Calu3 (cell line): Measurements from ENCODE around the gene SCYL3. TPM values are rescaled to one million over a fixed set of nuclear protein-coding genes. Genes with fewer than 3 reads are reported as not detected.

Source experiments
- BruUV-seq: library from RNA; stranded (reverse); fragments of 400-500 nt; replicated peaks from 2 replicates; lab custom pipeline; 2021; lab: Mats Ljungman, UMichigan
- CTCF ChIA-PET: fragments of 300-600 bp; sonication (Branson Sonifier 250); formaldehyde crosslinking; loops from one replicate; lab custom pipeline; 2022; ENCODE audit warnings: antibody characterized with exemption; lab: Charles Lee
- DNase-seq: peaks from one replicate; pipeline ENCODE4 v3.0.0; 2022
- H3K27ac Mint-ChIP-seq: one replicate; pipeline ENCODE4 v1.8.0; 2022; ENCODE audit warnings: mixed read lengths; ENCODE audit not compliant: unreplicated experiment
- H3K27me3 Mint-ChIP-seq: one replicate; pipeline ENCODE4 v1.8.0; 2022; ENCODE audit warnings: mixed read lengths; ENCODE audit not compliant: unreplicated experiment
- H3K36me3 Mint-ChIP-seq: one replicate; pipeline ENCODE4 v1.8.0; 2022; ENCODE audit warnings: mild to moderate bottlenecking, moderate library complexity, mixed read lengths; ENCODE audit not compliant: insufficient read depth, unreplicated experiment
- H3K4me1 Mint-ChIP-seq: one replicate; pipeline ENCODE4 v1.8.0; 2022; ENCODE audit warnings: mild to moderate bottlenecking, low read depth, mixed read lengths; ENCODE audit not compliant: unreplicated experiment
- H3K4me3 Mint-ChIP-seq: one replicate; pipeline ENCODE4 v1.8.0; 2022; ENCODE audit warnings: mild to moderate bottlenecking, low read depth, moderate library complexity, mixed read lengths; ENCODE audit not compliant: unreplicated experiment
- H3K9me3 Mint-ChIP-seq: one replicate; pipeline ENCODE4 v1.8.0; 2022; ENCODE audit warnings: low read depth, mixed read lengths; ENCODE audit not compliant: unreplicated experiment
- intact Hi-C: fragments of 100-400 bp; cut with micrococcal nuclease; formaldehyde crosslinking; loops from one replicate; pipeline ENCODE4 v1.10.0; 2022; ENCODE audit not compliant: unreplicated experiment
- total RNA-seq: library from RNA; stranded (reverse); gene quantifications from 2 replicates; pipeline ENCODE4 v1.2.3, GENCODE V29; 2022
- TF ChIP-seq, protein P1 (sequence below): fragments of 200-600 bp; IDR thresholded peaks from one replicate; pipeline ENCODE4 v1.8.0; 2022; ENCODE audit warnings: antibody characterized with exemption; ENCODE audit not compliant: unreplicated experiment

Gene SCYL3
- total RNA-seq, 1 experiment from 2014 or later: 18.3 TPM

DNA sequence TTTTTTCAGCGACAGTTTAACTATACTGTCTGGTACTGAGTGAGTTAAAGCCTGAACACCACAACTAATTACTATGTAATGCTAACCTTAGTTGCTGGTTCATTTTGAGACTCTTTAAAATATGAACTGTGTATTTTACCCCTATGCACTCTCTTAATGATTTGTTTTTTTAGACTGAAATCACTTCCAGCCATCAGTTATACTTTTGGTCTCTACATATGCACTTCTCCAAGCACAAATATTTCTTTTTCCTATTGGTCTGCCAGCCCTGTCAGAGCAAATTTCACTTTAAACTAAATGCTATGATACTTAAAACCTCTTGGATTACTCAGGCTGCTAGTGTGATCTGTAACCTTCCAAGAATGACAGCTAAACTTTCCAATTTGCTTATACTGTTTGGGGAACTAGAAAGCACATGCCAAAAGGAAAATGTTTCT lies 38.1 kb upstream of the SCYL3 start:
- BruUV-seq: no TSS peak
- Mint-ChIP-seq H3K9me3 (no peaks in the 10 kb centered on the region), H3K4me1 (peaks cover 16% of the 10 kb centered on the region), H3K4me3 (no peak overlapping the region), H3K36me3 (no peaks in the 10 kb centered on the region), H3K27me3 (no peaks in the 10 kb centered on the region), H3K27ac (no peak overlapping the region)
- no peak for DNase-seq
- intact Hi-C loops: loop anchor here (5.0 kb wide), 1 partner anchor 140 kb away; the partner anchor contains the start of gene KIFAP3
- TF ChIP-seq, protein P1, sequence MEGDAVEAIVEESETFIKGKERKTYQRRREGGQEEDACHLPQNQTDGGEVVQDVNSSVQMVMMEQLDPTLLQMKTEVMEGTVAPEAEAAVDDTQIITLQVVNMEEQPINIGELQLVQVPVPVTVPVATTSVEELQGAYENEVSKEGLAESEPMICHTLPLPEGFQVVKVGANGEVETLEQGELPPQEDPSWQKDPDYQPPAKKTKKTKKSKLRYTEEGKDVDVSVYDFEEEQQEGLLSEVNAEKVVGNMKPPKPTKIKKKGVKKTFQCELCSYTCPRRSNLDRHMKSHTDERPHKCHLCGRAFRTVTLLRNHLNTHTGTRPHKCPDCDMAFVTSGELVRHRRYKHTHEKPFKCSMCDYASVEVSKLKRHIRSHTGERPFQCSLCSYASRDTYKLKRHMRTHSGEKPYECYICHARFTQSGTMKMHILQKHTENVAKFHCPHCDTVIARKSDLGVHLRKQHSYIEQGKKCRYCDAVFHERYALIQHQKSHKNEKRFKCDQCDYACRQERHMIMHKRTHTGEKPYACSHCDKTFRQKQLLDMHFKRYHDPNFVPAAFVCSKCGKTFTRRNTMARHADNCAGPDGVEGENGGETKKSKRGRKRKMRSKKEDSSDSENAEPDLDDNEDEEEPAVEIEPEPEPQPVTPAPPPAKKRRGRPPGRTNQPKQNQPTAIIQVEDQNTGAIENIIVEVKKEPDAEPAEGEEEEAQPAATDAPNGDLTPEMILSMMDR: no peak
- CTCF ChIA-PET: no interaction called here

DNA sequence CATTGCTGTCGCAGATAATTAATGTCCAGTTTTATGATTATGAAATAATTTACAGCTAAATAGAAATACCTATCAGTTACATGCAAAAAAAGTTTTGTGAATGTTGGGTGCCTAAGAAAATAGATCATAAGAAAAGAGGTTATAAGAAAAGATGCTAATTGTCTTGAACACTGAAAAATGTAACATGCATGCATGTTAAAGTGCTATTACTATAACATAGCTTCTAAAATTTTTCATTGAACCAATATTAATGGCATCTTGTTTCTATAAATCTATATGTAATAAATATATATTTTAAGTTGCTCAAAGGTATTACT lies 35.5 kb upstream of the SCYL3 start:
- intact Hi-C loops: loop anchor here (1.0 to 10.0 kb wide), 5 partner anchors 606 to 999 kb away; partner anchors contain the start of gene GORAB
- TF ChIP-seq, protein P1: no peak
- Mint-ChIP-seq H3K27ac (no peak overlapping the region), H3K27me3 (no peaks in the 10 kb centered on the region), H3K36me3 (no peaks in the 10 kb centered on the region), H3K4me1 (peaks cover 20% of the 10 kb centered on the region), H3K9me3 (no peaks in the 10 kb centered on the region), H3K4me3 (no peak overlapping the region)
- DNase-seq: no peak
- CTCF ChIA-PET: interaction anchor here (0.7 to 1.0 kb wide), 2 partner anchors 999 to 1001 kb away, joined by 3 read pairs; no protein-coding TSS in a partner anchor
- no TSS peak for BruUV-seq

DNA sequence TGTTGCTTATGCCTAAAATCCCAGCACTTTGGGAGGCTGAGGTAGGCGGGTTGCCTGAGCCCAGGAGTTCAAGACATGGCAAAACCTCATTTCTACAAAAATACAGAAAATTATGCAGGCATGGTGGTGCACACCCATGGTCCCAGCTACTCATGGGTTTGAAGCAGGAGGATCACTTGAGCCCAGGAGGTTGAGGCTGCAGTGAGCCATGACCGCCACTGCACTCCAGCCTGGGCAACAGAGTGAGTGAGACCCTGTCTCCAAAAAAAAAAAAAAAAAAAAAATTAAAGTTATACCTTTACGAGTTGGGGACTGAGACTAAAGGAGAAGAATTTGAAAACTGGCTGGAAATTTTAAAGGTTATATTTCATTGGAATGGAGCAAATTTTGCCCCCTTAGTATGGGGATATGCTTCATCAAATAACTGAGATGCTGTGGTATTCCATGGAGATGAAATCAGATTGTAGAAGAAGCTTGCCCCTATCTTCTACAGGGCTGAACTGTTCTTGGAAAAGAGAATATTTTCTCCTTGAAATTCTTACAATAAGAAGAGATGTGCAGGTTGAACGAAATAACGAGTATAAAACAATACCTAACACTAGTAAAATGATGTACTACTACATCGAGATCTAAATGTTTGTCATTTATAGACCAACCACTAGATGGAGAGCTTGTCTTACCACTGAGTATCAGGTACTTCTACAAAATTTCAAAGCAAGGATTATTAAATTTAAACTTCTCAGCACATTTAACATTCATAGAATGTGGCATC lies 34.9 kb upstream of the SCYL3 start:
- BruUV-seq: no TSS peak
- no peak overlapping the region for H3K27ac Mint-ChIP-seq
- no peaks in the 10 kb centered on the region for H3K9me3 Mint-ChIP-seq
- DNase-seq: no peak
- intact Hi-C loops: loop anchor here (1.0 to 10.0 kb wide), 5 partner anchors 606 to 1000 kb away; partner anchors contain the start of gene GORAB
- H3K36me3 Mint-ChIP-seq: no peaks in the 10 kb centered on the region
- no peak overlapping the region for H3K4me3 Mint-ChIP-seq
- H3K27me3 Mint-ChIP-seq: no peaks in the 10 kb centered on the region
- CTCF ChIA-PET: interaction anchor here (0.7 to 1.1 kb wide), 3 partner anchors 9 to 1001 kb away, joined by 3 to 5 read pairs (median 3); no protein-coding TSS in a partner anchor
- peaks cover 15% of the 10 kb centered on the region for H3K4me1 Mint-ChIP-seq
- TF ChIP-seq, protein P1: peak; percentile 53

DNA sequence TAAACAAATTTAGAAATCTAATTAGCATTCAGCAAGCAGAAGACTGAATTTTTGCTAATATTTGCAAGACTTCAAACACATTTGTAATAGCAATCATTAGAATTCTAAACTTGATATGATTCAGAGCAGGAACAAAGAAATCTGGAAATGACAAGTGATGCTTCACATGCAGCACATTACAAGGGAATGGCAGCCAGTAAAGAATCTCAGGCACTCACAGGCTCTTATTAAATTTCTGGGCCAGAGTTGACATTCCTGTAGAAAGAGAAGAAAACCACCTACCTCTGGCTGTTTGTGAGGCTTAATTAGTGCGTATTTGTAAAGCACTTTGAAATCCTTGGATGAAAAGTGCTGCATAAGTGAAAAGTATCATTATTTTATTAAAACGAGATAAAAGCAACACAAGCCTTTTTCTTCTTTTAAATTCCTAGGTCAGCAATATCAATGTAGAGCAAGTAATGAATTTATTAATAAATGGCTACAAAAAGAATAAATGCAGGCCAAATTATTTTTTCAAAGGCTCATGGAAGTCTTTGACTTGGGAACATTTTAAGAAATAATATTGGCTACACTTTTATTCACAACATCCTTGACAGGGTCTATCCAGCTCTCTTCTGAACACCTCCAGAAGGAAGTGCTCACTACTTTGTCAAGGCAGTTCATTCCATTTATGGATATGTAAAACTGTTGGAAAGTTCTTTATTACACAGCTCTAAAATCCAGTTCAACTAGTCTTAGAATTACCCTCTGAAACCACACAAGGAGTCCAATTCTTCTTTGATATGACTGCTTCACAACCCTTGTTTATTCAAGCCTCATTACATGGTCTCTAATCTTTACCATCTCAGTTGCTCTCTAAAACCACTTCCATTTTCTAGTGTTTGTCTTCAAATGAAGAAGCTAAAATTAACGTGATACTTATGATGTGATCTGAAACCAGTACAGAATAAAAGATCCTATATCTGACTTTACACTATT lies 32.1 kb upstream of the SCYL3 start:
- CTCF ChIA-PET: no interaction called here
- no peak overlapping the region for H3K4me3 Mint-ChIP-seq
- no peaks in the 10 kb centered on the region for H3K9me3 Mint-ChIP-seq
- peaks cover 10% of the 10 kb centered on the region for H3K4me1 Mint-ChIP-seq
- TF ChIP-seq, protein P1: no peak
- H3K36me3 Mint-ChIP-seq: no peaks in the 10 kb centered on the region
- intact Hi-C loops: loop anchor here (10.0 kb wide), 2 partner anchors 609 to 759 kb away; partner anchors contain the start of gene GORAB
- no peak for DNase-seq
- H3K27ac Mint-ChIP-seq: no peak overlapping the region
- H3K27me3 Mint-ChIP-seq: no peaks in the 10 kb centered on the region
- no TSS peak for BruUV-seq
